NCI-H345 (cell line): ENCODE measurements around the gene TNNI3K.

Source experiments
- DNase-seq: peaks from one replicate; lab custom pipeline; 2025; lab: John Stamatoyannopoulos, UW

The TNNI3K gene

DNA sequence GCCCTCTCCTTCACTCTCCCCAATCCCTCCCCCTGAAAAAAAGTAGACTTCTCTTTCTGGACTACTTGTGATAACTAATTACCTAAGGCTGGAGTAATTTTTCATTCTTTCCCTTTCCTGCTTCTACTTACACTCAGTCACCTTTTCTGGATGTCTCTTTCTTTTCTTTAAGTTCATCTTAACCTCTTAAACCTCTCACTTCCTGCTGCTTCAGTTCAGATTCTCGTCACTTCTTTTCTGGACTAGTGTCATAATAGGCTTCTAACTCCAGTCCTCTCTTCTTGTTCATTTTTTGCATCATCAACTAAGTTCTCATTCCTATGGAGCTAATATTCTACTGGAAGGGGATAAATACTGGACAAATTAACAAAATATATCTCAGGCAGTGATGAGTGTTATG lies 201.8 kb downstream of the TNNI3K start:
- DNase-seq: no peak

DNA sequence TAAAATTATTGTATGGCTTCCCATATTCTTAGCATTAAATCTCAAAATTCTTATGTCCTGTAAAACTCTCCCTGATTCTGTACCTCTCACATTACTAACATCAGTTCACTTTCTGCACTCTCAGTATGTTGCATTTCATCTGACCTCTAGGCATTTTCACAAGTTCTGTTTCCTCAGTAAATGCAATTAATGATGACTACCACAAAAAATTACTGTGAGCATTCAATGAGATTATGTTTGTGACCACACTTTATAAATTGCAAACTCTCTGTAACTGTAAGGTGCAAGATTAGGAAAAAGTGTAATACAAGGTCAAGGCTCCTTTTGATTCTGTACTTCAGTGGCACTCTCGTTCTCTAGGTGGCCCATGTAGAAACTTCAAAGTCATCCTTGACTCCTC lies 216.8 kb downstream of the TNNI3K start:
- no peak for DNase-seq

DNA sequence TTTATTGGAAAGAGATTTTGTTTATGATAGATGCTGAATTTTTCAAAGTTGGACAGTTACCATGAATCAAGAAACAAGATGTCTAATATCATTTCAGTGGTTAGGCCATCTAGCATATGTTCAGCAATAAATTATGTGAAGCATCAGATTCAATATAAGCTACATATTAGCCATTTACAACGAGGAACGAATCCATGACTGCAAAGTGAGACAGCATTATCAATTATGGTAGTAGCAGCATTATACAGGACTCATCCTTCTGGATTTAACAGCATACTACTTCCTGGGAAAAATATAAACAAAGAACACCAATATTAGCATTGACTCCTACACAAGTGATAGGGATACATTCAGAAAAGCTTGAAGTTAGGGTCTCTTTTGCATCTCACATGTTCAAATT lies 218.1 kb downstream of the TNNI3K start:
- no peak for DNase-seq

DNA sequence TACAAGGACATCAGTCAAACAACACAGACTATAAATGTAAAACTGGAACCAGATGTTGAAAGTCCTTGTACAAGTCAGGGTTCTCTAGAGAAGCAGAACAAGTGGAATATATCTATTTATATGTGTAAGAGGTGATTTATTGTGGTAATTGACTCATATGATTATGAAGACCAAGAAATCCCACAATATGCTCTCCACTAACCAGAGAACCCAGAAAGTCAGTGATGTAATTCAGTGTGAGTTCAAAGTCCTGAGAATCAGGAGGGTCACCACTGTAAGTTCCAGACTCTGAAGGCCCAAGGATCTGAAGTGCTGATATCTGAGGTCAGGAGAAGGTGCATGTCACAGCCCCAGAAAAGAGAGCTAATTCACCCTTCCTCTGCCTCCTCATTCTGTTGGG lies 220.2 kb downstream of the TNNI3K start:
- DNase-seq: no peak

DNA sequence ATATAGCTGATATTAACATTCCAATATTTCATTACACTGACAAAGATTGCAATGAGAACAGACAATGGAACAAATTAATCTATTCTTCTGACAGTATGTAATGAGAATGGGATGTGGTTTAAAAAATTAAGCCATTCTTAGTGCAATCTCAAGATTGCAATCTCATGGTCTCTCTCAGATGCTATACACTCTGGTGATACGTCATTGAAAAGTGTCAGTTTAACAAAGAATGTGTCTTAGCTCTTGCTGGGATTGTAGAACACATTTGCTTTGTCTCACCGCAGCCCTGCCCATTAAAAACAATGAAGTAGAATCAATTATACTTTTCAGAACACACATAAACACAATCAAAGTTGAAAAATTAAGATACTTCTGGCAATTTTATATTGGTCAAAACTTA lies 222.1 kb downstream of the TNNI3K start:
- DNase-seq: no peak

DNA sequence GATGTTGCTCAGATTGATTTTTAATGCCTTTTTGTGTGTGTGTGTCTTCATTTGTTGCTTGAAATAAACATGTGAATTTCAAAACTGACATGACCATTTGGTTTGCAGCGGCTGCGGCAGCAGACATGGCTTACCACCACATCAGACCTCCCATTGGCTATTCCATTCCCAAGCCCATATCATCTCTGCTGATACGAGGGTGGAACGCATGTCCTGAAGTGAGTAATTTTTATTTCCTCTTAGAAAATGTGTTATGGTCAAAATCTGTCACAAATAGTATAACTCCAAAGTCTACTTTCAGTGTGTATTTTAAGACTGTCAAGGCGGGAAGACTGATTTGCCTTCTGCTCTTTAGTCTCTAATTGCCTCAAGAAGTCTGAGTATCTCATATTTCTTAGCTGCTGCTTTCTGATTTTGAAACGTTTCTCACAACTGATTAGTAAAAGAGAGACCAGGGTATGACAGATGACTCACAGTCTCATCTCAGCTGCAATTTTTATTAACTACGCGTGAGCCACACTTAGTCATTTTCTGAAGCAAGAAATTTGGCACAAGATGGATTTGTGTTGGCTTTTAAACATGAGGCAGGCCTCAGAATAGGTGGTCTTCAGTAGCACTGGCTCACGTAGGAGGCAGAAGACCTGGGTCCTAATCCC lies 228.3 kb downstream of the TNNI3K start:
- no peak for DNase-seq

DNA sequence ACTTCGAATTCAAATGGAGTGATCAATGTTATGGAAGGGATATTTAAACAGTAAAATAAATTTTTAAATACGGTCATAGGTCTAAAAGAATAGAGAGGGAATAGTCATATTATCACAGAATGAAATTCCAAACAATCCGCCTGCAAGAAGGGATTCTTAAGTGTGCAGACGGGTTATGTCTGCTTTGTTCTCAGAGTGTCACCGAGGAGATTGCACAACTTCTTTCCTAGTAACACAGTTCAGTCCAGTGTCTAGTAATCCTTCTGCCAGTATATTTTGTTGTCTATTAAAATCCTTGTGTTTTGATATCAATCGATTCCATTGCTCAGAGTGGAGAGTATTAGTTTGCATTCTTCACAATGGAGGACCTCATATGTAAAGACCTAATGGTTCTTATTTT lies 228.8 kb downstream of the TNNI3K start:
- DNase-seq: no peak

DNA sequence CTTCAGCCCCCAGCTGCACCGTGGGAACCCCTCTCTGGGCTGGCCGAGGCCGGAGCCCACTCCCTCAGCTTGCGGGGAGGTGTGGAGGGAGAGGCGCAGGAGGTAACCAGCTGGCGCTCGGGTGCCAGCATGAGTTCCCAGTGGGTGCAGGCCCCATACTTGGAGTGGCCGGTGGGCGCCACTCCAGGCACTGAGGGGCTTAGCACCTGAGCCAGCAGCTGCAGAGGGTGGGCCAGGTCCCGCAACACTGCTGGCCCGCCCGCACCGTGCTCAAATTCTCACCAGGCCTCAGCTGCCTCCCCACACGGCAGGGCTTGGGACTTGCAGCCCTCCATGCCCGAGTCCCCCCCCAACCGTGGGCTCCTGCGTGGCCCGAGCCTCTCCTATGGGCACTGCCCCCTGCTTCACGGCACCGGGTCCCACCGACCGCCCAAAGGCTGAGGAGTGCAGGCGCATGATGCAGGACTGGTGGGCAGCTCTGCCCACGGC lies 230.1 kb downstream of the TNNI3K start:
- no peak for DNase-seq

DNA sequence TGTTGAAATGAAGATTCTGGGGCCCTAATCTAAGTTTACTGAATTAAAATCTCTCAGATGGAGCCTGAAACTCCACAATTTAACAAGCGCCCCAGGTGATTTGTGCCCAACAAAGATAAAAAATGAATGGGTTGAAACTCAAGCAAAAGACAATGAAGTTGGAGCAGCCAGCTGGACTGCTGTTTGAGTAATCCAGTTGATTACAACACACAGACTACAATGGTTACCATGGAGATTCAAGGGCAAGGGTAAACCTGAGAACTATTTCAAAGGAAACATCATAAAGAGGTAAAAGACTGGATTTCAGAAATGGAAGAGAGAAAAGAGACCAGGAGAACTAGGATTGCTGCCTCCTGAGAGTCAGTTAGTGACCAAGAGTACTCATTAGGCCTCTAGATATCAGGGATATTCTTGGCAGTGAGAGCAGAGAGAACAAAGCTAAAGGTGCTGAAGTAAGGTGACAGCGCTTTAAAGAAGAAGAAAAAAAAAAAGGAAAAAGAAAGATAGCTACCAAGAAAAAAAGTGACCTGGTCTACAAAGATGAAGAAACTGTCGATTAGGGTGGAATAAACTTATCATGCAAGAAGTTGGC lies 232.7 kb downstream of the TNNI3K start:
- DNase-seq: peak; percentile 91

DNA sequence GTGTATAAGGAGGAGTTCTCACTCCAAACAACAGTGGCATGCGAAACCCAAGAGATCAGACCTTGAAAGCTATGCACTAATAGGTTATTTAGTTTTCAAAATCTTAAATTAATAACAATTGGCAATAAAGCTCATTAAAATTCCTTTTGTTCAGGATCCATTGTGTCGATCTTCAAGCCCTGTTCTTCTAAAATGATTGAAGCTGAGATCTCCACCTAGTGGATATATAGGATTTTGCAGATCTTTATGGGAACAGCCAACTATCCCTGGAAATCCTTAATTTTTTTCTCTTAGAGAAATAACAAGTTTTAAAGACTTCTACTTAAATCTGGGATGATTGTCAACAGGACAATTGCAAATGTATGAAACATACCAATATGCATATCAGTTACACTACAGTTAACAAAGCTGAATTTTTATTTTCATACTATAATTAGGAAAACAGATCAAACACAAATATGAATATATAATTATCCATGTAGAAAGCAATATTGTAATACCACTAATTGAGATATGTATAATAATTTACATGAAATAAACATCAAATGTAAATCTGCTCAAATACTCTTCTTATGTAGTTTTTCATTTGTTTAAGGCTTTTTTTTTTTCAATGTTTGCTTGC lies 233.9 kb downstream of the TNNI3K start:
- DNase-seq: peak; percentile 77

DNA sequence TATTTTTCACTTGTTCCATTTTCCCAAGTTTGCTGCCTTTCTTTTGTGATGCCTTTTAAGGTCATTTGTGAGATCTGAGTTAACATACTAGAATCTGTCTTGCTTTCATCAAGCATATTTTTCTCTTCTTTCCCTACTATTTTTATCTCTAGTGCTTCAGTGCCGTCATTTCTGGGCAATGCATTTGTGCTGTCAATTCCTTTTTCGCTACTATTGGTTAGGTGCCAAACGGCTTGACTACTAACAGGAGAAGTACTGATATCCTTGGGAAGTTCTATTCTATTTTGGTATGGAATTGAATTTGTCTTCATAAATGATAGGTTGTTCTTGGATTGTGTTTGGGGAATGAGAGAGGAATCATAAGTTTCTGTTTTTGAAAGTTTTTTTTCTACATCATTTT lies 235.1 kb downstream of the TNNI3K start:
- DNase-seq: no peak

DNA sequence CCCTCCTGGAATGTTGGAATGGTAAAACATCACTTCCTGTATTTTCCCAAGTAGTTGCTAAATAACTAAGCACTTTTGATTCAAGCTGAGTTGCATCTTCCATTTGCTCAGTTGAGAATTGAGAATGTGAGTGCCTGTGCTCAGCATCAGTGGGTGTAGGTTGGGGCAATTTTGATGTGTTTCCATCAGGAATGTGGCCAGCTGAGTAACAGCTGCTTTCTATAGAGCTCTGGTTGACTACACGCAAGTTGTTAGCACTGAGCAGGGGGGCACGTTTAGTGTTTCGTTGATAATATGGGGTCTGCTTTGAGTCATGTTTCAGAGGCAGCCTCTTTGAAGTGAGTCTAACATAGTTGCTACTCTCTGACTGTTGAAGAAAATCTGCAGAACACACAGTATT lies 235.7 kb downstream of the TNNI3K start:
- DNase-seq: no peak

DNA sequence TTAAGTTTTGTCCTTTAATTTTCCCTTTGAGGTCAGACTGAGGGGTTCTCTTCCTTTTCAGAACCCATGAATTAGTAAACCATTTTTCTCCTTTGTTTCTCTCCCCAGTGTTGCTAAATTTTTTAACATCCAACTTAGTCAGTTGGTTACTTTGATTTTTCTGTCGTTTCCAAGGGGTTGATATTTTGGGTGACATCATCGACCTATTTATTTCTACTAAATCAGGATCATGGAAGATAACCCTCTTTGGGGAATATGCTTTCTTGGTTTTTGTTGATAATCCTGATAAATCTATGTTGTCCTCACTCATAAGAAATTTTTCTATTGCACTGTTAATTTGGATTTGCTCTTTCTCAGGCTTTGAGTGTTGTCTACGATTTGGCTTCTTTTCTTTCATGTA lies 236.3 kb downstream of the TNNI3K start:
- DNase-seq: no peak

DNA sequence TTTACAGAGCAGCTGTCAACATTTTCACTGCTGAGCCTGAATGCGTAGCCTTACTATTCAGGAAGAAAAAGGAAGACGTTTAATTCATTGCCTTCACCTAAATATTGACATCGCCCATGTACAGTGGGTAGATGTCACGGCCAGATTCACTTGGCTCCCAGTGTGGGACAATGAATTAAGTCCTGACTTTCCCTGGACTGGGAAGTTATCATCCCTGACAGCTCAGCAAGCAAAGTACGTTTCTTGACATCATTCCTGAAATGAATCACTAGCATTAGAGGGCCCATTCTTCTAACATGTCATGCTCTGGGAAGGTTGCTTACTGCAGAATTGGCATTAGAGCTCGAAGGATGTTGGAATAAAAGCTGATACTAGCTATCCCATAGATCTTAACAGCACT lies 239.4 kb downstream of the TNNI3K start:
- DNase-seq: no peak

DNA sequence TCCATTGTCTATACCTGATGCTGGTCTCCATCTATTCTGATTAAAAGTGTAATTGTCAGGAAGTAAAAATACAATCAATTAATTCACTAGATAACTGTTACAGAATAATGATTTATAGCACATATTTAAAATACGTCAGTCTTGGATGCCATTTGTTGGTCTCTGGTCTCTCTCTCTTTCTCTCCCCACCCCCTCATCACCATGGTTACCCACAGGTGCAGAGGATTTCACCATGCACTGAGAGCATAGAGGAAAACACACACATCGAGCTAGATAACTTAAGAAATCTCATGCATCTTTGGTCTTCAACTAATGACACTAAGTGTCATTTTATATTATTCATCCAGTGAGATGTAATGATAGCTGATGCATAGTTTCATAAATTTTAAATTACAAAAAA lies 243.8 kb downstream of the TNNI3K start:
- no peak for DNase-seq

DNA sequence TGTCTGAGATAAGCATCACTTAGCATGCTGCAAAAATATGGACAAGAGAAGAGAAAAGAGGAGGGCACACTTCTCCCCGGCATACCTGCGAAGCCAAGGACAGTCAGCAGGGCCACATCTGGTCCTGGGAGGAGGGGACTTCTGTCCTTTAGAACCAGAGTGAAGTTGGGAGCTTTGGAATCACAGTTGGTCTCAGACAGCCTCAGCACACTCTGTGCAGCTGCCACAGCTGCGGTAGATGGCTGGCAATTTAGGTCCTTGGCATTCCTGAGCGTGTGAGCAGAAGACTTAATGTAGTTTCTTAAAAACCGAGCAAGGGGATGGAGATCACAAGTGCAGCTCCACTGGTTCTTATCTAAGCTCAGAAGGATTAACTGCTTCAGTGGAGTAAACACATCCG lies 244.9 kb downstream of the TNNI3K start:
- no peak for DNase-seq

DNA sequence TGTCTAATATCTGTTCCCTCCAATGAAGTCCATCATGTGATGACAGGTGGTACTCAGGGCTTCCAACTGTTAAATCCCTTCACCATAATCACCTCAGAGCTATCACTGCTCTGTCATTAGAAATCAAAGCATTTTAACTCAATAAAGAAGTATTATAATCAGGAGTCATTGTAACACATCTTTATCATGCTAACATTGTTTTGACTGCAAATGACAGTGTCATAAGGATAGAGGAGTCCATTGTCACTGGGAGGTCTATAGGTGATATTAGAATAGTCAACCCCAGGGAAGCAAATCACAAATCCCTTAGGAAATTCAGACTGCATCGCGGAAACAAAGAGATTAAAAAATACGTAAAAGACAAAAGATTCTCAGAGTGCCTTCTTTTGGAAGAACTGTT lies 246.4 kb downstream of the TNNI3K start:
- no peak for DNase-seq

DNA sequence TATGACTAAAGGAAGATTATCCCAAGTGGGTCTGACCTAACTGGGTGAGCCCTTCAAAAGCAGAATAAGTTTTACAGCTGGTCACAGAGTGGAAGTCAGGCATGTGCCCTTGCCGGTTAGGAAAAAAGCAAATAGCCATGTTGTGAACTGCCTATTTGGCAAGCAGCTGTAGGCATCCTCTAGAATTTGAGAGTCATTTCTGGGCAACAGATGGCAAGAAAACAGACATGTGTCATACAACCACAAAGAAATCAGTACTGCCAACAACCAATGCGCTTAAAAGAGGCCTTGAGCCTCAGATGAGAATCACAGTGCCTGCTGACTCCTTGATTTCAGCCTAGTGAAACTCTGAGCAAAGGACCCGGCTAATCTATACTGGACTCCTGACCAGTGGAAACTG lies 250.4 kb downstream of the TNNI3K start:
- DNase-seq: no peak

DNA sequence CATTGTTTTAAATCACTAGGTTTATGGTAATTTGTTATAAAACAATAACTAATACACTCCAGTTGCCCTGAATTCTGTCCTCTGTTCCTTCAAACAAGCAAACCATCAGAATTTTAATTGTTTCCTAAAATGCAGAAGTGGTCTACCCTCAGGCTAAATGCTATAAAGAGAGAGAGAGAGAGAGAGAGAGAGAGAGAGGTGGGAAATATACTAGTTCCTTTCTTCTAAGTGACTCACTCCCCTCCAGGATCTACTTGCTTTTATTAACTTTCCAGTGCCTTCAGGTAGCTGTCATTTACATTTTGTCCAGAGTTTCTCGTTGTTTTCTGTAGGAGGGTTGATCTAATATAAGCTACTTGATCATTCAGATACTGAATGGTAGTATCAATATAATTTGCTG lies 250.8 kb downstream of the TNNI3K start:
- no peak for DNase-seq

DNA sequence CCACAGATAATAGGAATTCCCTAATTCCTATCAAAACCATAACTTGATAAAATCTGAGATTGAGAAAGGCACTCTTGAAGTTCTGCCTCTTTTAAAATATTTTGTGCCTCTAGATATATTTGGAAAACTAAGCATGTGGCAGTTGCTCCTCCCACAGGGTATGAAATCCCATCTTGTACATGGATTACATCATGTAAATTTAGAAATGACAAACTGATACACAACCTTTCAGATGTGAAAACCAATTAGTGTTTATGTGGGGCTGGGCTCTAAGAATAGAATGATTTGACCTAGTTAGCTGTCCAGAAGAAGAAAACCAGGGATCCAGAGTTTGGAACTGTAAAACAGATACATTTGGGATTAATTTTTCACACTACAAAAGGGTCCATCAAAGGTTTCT lies 261.5 kb downstream of the TNNI3K start:
- no peak for DNase-seq

DNA sequence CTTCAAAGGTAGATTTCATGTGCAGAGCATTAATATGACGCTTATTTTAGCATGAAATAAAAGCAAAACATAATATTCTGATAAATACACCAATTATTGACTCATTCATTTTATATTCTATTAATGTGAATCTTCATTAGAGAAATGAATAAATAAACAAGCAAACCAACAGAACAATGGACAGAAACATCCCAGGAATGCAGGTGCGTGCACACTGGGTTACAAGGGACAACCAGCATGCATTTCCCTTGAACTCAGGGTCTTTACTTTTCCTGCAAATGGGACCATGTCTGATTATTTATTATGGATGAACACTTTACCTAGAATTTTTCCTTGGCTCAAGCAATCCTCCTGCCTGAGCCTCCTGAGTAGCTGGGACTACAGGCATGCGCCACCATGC lies 263.7 kb downstream of the TNNI3K start:
- no peak for DNase-seq

DNA sequence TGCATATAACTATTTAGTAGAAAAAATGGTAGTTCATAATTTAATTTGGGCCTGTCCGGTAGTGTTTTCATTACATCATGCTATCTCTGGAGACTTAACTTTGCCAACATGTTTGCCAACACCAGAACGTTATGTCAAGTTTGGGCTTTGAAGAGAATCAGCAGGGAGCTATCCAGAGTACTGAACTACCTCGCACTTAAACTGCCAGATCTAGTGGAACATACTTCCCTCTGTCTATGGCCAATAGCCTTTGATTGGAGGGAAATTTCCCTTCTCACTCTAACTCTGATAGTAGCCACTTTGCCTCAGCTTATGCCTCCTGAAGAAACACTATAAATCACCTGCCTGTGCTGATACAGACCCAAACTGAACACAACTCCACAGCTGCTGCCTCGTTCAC lies 267.2 kb downstream of the TNNI3K start:
- no peak for DNase-seq

DNA sequence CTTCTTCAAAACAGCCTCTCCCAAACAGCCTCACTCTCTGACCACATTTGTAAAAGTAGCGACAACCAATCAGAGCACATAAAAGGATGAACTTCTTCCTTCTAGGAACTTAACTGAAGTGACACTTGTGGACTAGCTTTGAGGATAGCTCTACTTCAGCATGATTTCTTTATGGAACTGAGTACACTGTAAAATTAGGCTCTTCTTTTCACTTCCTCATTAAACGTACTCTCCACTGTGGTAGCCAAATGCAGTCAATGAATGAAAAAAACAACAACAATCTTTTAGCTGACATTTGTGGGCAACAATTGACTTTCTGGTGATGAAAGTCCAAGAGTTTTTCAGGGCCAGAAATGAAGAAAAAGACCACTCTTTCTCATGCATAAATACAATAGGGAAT lies 267.7 kb downstream of the TNNI3K start:
- DNase-seq: no peak
